ENCODE measurements around the gene PCNX2. TPM values are rescaled to one million over a fixed set of nuclear protein-coding genes. Genes with fewer than 3 reads are reported as not detected.

The PCNX2 gene
- polyA plus RNA-seq, 3 donors, result 1.6 to 2.1 (median 1.8) TPM

GRCh38 chr1:233064988-233065387 is 230.5 kb downstream of the PCNX2 start:
- no peak overlapping the region for H3K27ac ChIP-seq (ENCODE audit: low read depth, low read length)
- WGBS, 3 donors, result 44 to 85% (median 78%) methylated on average over 1 of the region's 1 CpG

GRCh38 chr1:233063462-233063861 is 232.1 kb downstream of the PCNX2 start:
- no peak overlapping the region for H3K27ac ChIP-seq (ENCODE audit: low read depth, low read length)

DNA sequence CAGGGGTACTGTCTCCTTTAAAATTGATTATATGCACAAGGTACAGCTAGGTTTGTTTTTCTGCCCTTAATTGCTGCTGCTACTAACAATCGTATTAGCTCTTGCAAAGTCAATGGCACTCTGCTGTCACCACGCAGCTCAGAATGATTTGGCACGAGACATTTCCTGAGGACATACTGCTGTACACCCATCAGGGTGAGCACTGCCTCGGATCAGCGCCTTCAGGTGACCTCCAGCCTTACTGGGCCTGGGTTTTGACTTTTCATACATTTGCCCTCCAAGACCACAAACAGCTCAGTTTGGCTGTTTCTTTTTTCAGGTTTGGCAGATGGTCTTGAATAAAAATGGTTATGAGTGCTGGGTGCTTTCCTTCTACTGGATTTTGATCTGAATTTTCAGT is 234.3 kb downstream of the PCNX2 start:
- 74 to 76% (median 74%) methylated on average over 5 of the region's 5 CpGs for WGBS, 3 donors
- no peak overlapping the region for H3K27ac ChIP-seq (ENCODE audit: low read depth, low read length)

- no peak overlapping the region for H3K27ac ChIP-seq (ENCODE audit: low read depth, low read length)
- 90 to 93% (median 91%) methylated on average over 3 of the region's 3 CpGs for WGBS, 3 donors
These were observed 235.0 kb downstream of the PCNX2 start for GRCh38 chr1:233060461-233060994.

DNA sequence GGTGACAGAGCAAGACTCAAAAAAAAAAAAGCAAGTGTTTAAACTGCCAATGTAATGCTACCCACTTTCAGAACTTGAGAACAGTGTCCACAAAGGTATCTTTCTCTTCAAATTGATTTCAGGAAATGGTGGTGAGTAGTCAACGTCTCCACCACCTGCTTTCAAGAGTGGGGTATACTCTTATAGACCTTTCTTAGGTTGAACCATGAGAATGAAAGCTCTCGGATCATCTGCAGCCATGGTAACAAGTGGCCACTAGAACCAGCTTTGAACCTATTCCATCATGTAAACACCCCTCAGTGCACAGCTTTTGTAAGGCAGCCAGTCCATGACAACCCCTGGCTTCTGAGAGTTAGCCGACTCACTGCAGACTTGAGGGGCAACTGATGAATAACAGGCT is 237.7 kb downstream of the PCNX2 start:
- H3K27ac ChIP-seq (ENCODE audit: low read depth, low read length), result no peak overlapping the region
- 89 to 95% (median 93%) methylated on average over 3 of the region's 3 CpGs for WGBS, 3 donors

DNA sequence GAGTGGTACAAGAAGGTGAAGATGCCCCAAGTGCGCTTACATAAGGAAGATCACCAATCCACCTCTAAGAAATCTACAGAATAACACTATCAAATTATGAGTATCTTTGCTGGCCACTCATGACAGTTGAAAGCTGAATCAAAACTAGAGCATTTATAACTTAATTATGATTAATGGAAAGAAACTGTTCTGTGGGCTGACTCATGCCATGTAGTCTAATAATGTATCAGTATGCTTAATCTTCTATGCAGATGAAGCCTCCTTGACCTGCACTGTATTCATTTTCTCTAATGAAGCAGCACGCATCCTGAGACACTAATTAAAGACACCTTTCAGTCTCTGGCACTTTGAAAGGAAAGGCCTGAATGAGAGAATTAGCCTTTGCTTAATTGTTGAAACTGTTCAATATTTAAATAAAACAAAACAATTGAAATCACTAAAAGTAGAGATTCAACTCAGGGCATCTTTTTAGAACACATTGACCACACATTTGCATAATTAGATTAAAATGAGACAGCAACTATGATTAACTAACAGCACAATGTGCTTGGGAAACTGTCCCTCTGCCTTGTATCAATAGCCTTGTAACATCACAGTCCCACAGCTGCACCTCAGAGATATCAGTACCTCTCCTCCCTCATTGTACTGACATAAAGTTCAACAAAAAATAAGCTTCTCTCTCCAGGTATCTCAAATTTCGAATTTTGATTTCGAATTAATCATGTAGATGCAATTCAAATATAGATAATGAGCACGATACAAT is 239.5 kb downstream of the PCNX2 start:
- H3K27ac ChIP-seq (ENCODE audit: low read depth, low read length), result no peak overlapping the region
- WGBS, 3 donors, result 83 to 92% (median 90%) methylated on average over 5 of the region's 5 CpGs

- 62 to 75% (median 71%) methylated on average over 2 of the region's 2 CpGs for WGBS, 3 donors
These were observed 249.9 kb downstream of the PCNX2 start for GRCh38 chr1:233045588-233045987.

GRCh38 chr1:233042834-233043233 is 252.7 kb downstream of the PCNX2 start:
- WGBS, 3 donors, result 90 to 97% (median 94%) methylated on average over 3 of the region's 3 CpGs
- no peak overlapping the region for H3K27ac ChIP-seq (ENCODE audit: low read depth, low read length)

More at GRCh38 chr1:233045588-233045987, 249.9 kb downstream of the PCNX2 start:
- H3K27ac ChIP-seq (ENCODE audit: low read depth, low read length), result no peak overlapping the region

DNA sequence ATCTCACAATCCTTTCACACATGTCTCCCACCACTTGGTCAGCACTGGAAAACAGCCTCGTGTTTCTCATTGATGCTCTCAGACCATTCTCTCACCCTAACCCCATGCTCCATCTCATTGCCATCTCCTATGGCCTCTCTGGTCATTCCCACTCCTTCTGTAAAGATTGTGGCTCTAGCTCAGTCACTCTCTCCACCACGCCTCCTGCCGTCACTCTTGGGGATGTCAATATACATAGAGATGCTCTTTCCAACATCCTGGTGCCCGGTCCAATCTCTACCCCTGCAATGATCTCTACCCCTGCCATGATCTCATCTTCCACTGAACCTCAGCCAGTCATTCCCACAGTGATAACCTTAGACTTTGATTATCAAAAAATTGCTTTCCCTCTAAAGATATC is 255.0 kb downstream of the PCNX2 start:
- no peak overlapping the region for H3K27ac ChIP-seq (ENCODE audit: low read depth, low read length)
- WGBS, 3 donors, result 91 to 96% (median 94%) methylated on average over 4 of the region's 4 CpGs

DNA sequence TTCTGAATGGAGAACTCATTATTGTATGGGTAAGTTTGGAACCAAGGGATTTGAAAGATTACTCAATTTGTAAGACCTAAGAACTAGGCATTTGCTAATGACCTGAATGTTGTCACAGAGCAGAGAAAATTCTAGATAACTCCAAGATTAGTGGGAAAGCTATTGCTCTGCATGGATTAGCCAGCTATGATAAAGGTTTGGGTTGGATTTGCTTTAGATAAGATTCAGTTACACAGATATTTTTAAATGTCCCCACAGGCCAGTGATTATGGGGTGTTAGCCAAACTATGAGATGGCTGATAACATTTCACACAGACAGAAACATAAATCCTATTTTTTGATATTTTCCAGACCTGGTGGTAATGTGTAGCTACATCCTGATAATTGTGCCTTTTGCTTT is 256.9 kb downstream of the PCNX2 start:
- no peak overlapping the region for H3K27ac ChIP-seq (ENCODE audit: low read depth, low read length)

DNA sequence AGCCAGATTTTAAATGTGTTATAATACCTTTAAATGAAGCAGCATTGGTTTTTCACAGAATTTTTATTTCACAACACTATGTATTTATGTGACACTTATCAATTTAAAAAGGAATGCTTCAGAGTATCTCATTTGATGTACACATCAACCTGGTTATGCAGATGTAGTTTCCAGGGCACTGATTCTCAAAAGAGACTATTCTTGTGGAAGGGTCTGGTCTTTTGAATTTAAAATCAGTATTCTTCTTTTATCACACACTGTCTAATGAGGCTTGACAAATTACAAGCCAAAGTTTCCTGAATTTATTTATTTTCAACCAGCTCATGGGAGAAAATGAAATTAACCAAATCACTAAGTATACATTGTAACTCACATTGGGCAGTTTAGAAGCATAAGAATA is 257.7 kb downstream of the PCNX2 start:
- no peak overlapping the region for H3K27ac ChIP-seq (ENCODE audit: low read depth, low read length)

- 77 to 88% (median 80%) methylated on average over 5 of the region's 5 CpGs for WGBS, 3 donors
- no peak overlapping the region for H3K27ac ChIP-seq (ENCODE audit: low read depth, low read length)
These were observed 260.7 kb downstream of the PCNX2 start for GRCh38 chr1:233034836-233035235.

GRCh38 chr1:233033361-233033760 is 262.2 kb downstream of the PCNX2 start:
- H3K27ac ChIP-seq (ENCODE audit: low read depth, low read length), result no peak overlapping the region
- WGBS, 3 donors, result 55 to 87% (median 69%) methylated on average over 3 of the region's 3 CpGs

DNA sequence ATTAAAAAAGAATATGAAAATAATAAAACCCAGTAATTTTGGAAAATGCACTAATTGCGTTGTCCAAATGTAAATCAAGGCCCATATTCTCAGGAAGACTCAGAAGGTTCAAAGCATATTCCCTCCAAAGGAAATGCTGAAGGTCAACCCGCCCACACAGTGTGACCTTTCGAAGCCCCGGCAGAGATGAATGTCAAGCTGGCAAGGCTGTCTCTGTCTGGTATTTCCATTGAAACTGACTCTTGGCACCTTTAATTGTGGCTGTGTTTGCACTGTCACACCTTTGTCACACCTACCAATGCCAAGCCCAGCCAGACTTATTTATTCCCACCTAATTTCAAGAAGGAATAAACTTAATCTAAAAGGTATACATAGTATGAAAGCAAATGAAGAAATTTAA is 262.6 kb downstream of the PCNX2 start:
- H3K27ac ChIP-seq (ENCODE audit: low read depth, low read length), result no peak overlapping the region
- WGBS, 3 donors, result 54 to 75% (median 65%) methylated on average over 4 of the region's 4 CpGs

DNA sequence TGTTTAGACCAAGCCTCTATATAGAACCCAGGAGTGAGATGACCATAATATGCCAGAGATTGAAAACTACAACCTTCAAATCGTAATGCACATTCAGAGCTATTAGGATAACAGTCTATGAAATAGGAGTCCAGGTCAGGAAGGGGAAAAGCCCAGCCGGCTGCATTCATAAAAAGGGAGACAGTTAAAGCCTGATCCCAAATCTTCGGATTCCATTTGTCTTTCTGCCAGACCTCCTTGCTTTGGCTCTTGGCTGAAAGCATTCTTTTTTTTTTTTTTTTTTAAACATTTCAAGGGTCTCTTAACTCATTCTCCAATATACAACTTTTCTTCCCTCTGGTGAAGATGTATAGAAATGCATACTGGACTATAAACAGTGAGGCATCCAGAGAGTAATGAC is 264.0 kb downstream of the PCNX2 start:
- no peak overlapping the region for H3K27ac ChIP-seq (ENCODE audit: low read depth, low read length)
- WGBS, 3 donors, result 65 to 75% (median 72%) methylated on average over 3 of the region's 3 CpGs

DNA sequence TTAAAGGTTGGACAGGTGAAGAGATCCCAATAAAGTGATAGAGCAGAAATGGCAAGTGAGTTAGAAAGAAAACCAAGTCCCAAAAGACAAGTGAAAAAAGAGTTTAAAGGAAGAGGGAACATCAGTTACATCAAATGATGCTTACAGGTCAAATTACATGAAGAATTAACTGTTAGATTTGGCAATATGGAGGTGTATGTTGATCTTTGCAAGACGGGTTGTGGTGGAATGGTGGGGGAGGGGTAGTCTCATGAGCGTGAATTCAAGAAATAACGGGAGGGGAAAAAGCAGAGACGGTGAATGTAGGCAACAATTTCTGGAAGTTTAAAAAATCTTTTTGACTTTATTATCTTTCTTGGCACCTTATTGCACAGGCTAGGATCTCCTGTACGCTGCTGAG is 268.5 kb downstream of the PCNX2 start:
- WGBS, 3 donors, result 70 to 91% (median 82%) methylated on average over 5 of the region's 5 CpGs
- no peak overlapping the region for H3K27ac ChIP-seq (ENCODE audit: low read depth, low read length)

GRCh38 chr1:233025567-233025966 is 270.0 kb downstream of the PCNX2 start:
- WGBS, 3 donors, result 53 to 86% (median 84%) methylated on average over 2 of the region's 2 CpGs
- H3K27ac ChIP-seq (ENCODE audit: low read depth, low read length), result no peak overlapping the region

GRCh38 chr1:233025157-233025556 is 270.4 kb downstream of the PCNX2 start:
- 46 to 68% (median 68%) methylated on average over 12 of the region's 12 CpGs for WGBS, 3 donors
- no peak overlapping the region for H3K27ac ChIP-seq (ENCODE audit: low read depth, low read length)

GRCh38 chr1:233024199-233024598 is 271.3 kb downstream of the PCNX2 start:
- no peak overlapping the region for H3K27ac ChIP-seq (ENCODE audit: low read depth, low read length)

DNA sequence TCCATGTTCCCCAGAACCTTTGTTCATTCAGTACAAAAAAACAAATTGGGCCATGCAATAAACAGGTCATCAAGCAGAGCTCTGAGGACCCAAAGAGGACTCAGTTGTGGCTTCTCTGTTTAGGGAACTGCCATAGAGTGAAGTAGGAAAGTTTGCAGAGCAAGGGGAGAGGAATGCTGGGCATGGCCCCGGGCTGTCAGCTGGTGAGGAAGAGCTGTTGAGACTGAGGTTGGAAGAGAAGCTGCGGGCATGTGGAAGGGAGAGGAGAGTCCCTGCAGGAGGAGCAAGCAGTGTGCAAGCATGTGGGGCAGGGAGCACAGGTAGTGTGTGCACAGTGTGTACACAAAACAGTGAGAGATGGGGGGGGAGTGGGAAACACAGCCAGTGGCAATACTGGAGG is 273.3 kb downstream of the PCNX2 start:
- WGBS, 3 donors, result 86 to 98% (median 96%) methylated on average over 2 of the region's 2 CpGs
- no peak overlapping the region for H3K27ac ChIP-seq (ENCODE audit: low read depth, low read length)

More at GRCh38 chr1:233024199-233024598, 271.3 kb downstream of the PCNX2 start:
- WGBS, 3 donors, result 74 to 94% (median 85%) methylated on average over 9 of the region's 9 CpGs
